Fibroblast of the aortic adventitia (primary cell): ENCODE measurements around the gene TNFSF12. TPM values are rescaled to one million over a fixed set of nuclear protein-coding genes. Genes with fewer than 3 reads are reported as not detected.

Experiments
- DNase-seq: peaks from one replicate; pipeline ENCODE4 v3.0.0-alpha.2; 2010; ENCODE audit warnings: low read depth
- H3K4me3 ChIP-seq: 2 replicates; pipeline ENCODE4 v1.5.1; 2011; ENCODE audit warnings: low read depth, mild to moderate bottlenecking, control low read depth, low read length, moderate library complexity
- total RNA-seq: library from RNA; depleted of rRNA; stranded (reverse); fragments of >200 nt; gene quantifications from 2 replicates; pipeline ENCODE4 v1.2.3, GENCODE V29; 2012; ENCODE audit warnings: low replicate concordance
- TF ChIP-seq, protein P1 (sequence below): IDR thresholded peaks from 2 replicates; pipeline ENCODE4 v1.5.1; 2011; ENCODE audit warnings: mild to moderate bottlenecking, low read length, control low read depth, inconsistent platforms; ENCODE audit not compliant: insufficient read depth

The TNFSF12 gene
- total RNA-seq, 1 donor, result 14.5 TPM

GRCh38 chr17:7553356-7553755 lies 4.5 kb downstream of the TNFSF12 start:
- no peak for DNase-seq
- TF ChIP-seq, protein P1, sequence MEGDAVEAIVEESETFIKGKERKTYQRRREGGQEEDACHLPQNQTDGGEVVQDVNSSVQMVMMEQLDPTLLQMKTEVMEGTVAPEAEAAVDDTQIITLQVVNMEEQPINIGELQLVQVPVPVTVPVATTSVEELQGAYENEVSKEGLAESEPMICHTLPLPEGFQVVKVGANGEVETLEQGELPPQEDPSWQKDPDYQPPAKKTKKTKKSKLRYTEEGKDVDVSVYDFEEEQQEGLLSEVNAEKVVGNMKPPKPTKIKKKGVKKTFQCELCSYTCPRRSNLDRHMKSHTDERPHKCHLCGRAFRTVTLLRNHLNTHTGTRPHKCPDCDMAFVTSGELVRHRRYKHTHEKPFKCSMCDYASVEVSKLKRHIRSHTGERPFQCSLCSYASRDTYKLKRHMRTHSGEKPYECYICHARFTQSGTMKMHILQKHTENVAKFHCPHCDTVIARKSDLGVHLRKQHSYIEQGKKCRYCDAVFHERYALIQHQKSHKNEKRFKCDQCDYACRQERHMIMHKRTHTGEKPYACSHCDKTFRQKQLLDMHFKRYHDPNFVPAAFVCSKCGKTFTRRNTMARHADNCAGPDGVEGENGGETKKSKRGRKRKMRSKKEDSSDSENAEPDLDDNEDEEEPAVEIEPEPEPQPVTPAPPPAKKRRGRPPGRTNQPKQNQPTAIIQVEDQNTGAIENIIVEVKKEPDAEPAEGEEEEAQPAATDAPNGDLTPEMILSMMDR, result no peak
- H3K4me3 ChIP-seq, result no peak overlapping the region

- no peak for DNase-seq
- H3K4me3 ChIP-seq, result no peak overlapping the region
- TF ChIP-seq, protein P1, result no peak
Measured at GRCh38 chr17:7555320-7555948, 6.6 kb downstream of the TNFSF12 start.

DNA sequence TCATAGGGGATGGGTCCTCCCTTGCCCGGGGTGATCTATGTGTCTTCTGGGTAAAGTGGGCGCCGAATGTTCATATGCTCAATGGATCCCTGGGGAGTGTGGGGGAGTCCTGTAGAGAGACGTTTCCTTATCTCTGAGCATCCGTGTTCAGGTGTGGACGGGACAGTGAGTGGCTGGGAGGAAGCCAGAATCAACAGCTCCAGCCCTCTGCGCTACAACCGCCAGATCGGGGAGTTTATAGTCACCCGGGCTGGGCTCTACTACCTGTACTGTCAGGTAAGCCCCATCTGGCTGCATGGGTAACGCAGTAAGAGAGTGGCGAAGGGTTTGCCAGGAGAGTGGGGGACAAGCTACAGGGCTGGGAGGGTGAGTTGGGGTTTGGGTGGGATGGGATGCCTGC lies 7.8 kb downstream of the TNFSF12 start:
- TF ChIP-seq, protein P1, result no peak
- DNase-seq, result no peak
- H3K4me3 ChIP-seq, result no peak overlapping the region

- DNase-seq, result no peak
- TF ChIP-seq, protein P1, result no peak
- no peak overlapping the region for H3K4me3 ChIP-seq
Measured at GRCh38 chr17:7557147-7557764, 8.4 kb downstream of the TNFSF12 start.

DNA sequence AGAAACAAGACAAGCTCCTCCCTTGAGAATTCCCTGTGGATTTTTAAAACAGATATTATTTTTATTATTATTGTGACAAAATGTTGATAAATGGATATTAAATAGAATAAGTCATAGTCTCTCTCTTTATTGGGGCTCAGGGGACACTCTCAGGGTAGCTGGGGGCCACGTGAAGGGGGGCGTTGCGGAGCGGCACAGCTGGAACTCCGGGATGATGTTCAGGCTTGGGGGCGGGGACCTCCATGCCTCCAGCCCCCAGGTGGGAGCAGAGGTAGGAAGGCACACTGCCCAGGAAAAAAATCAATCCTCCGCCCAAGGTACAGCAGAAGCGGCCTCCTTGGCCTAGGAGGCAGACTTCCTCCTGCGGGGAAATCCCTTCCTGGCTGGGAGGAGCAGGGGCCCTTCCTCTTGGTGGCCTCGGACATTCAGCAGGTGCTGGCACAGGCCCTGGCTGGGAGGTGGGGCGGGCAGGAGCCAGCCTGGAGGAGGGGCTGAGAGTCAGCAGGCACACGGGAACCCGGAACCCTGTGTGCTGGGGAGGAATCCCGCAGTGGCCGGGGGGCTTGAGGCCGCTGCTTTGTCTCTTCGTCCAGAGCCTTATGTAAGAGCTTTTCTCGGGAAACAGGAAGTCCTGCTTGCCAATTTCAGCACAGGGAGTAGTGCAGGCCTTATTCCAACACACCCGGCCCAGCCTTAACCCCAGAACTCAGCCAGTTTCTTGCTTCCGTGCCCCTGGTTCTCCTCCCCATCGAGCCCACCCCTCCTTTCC lies 9.1 kb downstream of the TNFSF12 start:
- TF ChIP-seq, protein P1, result no peak
- peak overlapping the region; percentile 32 for H3K4me3 ChIP-seq
- DNase-seq, result peak; percentile 89

DNA sequence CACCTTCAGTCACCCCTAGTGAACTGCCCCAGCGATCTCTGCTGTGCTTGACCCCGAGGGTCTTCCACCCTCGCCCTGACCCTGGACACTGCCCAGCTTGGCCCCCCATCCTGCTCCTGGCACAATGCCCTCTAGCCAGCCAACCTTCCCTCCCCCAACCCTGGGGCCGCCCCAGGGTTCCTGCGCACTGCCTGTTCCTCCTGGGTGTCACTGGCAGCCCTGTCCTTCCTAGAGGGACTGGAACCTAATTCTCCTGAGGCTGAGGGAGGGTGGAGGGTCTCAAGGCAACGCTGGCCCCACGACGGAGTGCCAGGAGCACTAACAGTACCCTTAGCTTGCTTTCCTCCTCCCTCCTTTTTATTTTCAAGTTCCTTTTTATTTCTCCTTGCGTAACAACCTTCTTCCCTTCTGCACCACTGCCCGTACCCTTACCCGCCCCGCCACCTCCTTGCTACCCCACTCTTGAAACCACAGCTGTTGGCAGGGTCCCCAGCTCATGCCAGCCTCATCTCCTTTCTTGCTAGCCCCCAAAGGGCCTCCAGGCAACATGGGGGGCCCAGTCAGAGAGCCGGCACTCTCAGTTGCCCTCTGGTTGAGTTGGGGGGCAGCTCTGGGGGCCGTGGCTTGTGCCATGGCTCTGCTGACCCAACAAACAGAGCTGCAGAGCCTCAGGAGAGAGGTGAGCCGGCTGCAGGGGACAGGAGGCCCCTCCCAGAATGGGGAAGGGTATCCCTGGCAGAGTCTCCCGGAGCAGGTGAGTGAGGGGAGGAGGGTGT lies 9.9 kb downstream of the TNFSF12 start, which contains the start of gene TNFSF13:
TSS of gene TNFSF13 (plus strand) at position 207 of the 776 bp plus-strand sequence. CDS start at position 497, 290 bp downstream.
- TF ChIP-seq, protein P1, result no peak
- H3K4me3 ChIP-seq, result peak within 1 kb of the TSS; percentile 32
- DNase-seq, result no peak
